HEK293T (cell line): ENCODE results near the gene GRID2.

ENCODE experiments used
- BHLHE40 ChIP-seq: fragments of 450-650 bp; IDR thresholded peaks from 2 replicates; pipeline ENCODE4 v1.6.1; 2016; ENCODE audit warnings: mild to moderate bottlenecking, moderate library complexity, borderline replicate concordance
- CTBP1 ChIP-seq: fragments of 450-650 bp; IDR thresholded peaks from 2 replicates; pipeline ENCODE4 v1.6.1; 2016; ENCODE audit warnings: borderline replicate concordance
- ELF4 ChIP-seq: fragments of 450-650 bp; IDR thresholded peaks from 2 replicates; pipeline ENCODE4 v1.6.1; 2017; ENCODE audit warnings: antibody characterized with exemption
- FOXM1 ChIP-seq: fragments of 450-650 bp; IDR thresholded peaks from 2 replicates; pipeline ENCODE4 v1.6.1; 2017; ENCODE audit warnings: mild to moderate bottlenecking, borderline replicate concordance
- LEF1 ChIP-seq: fragments of 450-650 bp; IDR thresholded peaks from 2 replicates; pipeline ENCODE4 v1.6.1; 2017; ENCODE audit warnings: mild to moderate bottlenecking, borderline replicate concordance
- NFRKB ChIP-seq: fragments of 450-650 bp; IDR thresholded peaks from 2 replicates; pipeline ENCODE4 v1.6.1; 2016; ENCODE audit warnings: mild to moderate bottlenecking, moderate library complexity
- PKNOX1 ChIP-seq: fragments of 450-650 bp; IDR thresholded peaks from 2 replicates; pipeline ENCODE4 v1.6.1; 2016
- SUZ12 ChIP-seq: fragments of 450-650 bp; IDR thresholded peaks from 2 replicates; pipeline ENCODE4 v1.6.1; 2016; ENCODE audit warnings: mild to moderate bottlenecking
- TARDBP ChIP-seq: fragments of 450-650 bp; IDR thresholded peaks from 2 replicates; pipeline ENCODE4 v1.6.1; 2016

GRCh38 chr4:92333016-92333415 is 29.2 kb downstream of the GRID2 start:
- TF ChIP-seq FOXM1: no peak
- no peak for TF ChIP-seq TARDBP
- TF ChIP-seq BHLHE40: no peak
- TF ChIP-seq NFRKB: no peak
- no peak for TF ChIP-seq PKNOX1
- TF ChIP-seq SUZ12: no peak
- no peak for TF ChIP-seq ELF4
- TF ChIP-seq LEF1: no peak
- no peak for TF ChIP-seq CTBP1
